RWPE1 (cell line): ENCODE measurements around the gene OSBPL9.
A peak's percentile ranks its signal among the peaks of the same experiment; 100 is the strongest.

Experiments used
- CTCF ChIA-PET: fragments of 350-600 bp; sonication (Branson Sonifier 250); formaldehyde crosslinking; extraction: SDS; loops from one replicate; lab custom pipeline; 2021; lab: Yijun Ruan, JAX
- POLR2A ChIA-PET: fragments of 400-600 bp; formaldehyde crosslinking; extraction: SDS; loops from one replicate; lab custom pipeline; 2020; ENCODE audit warnings: antibody characterized with exemption; ENCODE audit not compliant: low non-redundant PET; lab: Yijun Ruan, JAX
- DNase-seq: peaks from one replicate; pipeline ENCODE4 v3.0.0; 2012; ENCODE audit warnings: low spot score
- H3K27ac ChIP-seq: fragments of 450-650 bp; 2 replicates; pipeline ENCODE4 v1.5.1; 2017
- CTCF ChIP-seq: fragments of 450-650 bp; conservative IDR thresholded peaks from 2 replicates; pipeline ENCODE4 v1.5.1; 2017; ENCODE audit warnings: low read depth, mild to moderate bottlenecking

Gene OSBPL9

DNA sequence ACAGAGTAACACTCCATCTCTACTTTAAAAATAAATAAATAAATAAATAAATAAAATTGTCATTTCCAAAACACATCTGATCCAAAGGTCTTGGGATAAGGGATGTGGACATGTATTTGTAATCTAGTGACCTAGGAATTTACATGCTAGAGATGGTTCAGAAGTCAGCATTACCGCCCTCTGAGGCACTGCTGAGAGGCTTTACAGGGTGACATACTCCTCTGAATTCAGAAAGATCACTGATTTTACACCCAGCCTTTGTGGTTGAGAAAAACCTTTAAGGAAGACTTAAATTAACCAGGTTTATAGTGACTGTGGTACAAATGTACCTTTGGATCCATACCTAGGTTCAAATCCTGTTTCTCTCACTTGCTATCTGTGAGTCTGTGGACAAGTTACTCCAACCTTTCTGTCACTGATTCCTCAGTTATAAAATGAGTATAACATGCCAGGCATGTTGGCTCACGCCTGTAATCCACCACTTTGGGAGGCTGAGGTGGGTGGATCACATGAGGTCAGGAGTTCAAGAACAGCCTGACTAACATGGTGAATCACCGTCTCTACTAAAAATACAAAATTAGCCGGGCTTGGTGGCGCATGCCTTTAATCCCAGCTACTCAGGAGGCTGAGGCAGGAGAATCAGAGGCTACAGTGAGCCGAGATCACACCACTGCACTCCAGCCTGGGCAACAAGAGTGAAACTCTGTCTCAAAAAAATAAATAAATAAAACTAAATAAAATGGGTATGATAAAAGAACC is 20.1 kb downstream of the OSBPL9 start:
- peak overlapping the region; percentile 64 for H3K27ac ChIP-seq
- no peak for TF ChIP-seq CTCF
- ChIA-PET CTCF (no interaction called here), POLR2A (interaction anchor here (0.7 kb wide), 1 partner anchor 22 kb away, joined by 3 read pairs; no protein-coding TSS in a partner anchor)
- DNase-seq = peak; percentile 48

DNA sequence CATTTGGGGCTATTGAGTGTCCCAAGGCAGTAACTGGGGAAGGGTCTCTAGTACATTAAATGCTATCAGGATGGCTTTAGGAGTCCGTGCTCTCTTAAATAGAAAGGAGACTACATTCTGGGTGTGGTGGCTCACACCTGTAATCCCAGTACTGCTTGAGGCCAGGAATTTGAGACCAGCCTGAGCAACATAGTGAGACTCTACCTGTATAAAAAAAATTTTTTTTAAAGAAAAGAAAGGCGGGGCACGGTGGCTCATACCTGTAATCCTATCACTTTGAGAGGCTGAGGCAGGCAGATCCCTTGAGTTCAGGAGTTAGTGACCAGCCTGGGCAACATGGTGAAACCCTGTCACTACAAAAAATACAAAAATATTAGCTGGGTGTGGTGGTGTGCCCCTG is 21.5 kb downstream of the OSBPL9 start:
- ChIA-PET CTCF (no interaction called here), POLR2A (no interaction called here)
- no peak for DNase-seq
- TF ChIP-seq CTCF = no peak
- no peak overlapping the region for H3K27ac ChIP-seq

DNA sequence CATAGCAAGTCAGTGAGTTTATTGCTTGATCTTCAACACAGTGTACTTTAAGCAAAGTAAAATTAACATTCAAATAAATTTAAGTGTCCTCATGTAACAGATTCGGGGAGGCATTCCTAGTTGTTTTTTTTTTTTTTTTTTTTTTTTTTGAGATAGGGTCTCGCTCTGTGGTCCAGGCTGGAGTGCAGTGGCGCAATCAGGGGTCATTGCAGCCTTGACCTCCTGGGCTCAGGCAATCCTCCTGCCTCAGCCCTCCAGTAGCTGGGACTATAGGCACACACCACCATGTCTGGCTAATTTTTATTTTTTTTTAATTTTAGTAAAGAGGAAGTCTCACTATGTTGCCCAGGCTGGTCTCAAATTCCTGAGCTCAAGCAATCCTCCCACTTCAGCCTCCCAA is 22.8 kb downstream of the OSBPL9 start:
- TF ChIP-seq CTCF = no peak
- ChIA-PET CTCF (interaction anchor here (0.7 kb wide), 1 partner anchor 14 kb away, joined by 3 read pairs; no protein-coding TSS in a partner anchor), POLR2A (no interaction called here)
- no peak for DNase-seq
- H3K27ac ChIP-seq = no peak overlapping the region

- no peak for TF ChIP-seq CTCF
- no peak for DNase-seq
- ChIA-PET CTCF (no interaction called here), POLR2A (no interaction called here)
- H3K27ac ChIP-seq = no peak overlapping the region
Observed at GRCh38 chr1:51641096-51641495, 24.2 kb downstream of the OSBPL9 start.

DNA sequence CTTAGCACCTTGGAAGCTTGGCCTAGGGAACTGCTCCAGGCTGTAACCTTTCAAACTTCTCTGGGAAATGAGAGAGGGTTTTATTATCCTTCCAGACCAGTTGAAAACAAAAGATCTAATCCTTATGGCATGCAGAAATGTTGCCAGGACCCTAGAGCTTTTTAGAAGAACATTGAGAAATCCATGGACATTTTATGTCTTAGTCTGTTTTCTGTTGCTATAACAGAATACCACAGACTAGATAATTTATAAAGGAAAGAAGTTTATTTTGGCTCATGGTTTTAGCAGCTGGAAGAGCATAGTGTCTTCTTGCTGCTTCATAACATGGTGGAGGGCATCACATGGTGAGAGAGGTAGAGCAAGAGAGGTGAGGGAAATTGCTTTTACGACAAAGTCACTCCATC is 25.8 kb downstream of the OSBPL9 start:
- ChIA-PET CTCF (no interaction called here), POLR2A (no interaction called here)
- no peak for DNase-seq
- TF ChIP-seq CTCF = no peak
- H3K27ac ChIP-seq = no peak overlapping the region

GRCh38 chr1:51643362-51643761 is 26.5 kb downstream of the OSBPL9 start:
- CTCF ChIA-PET = no interaction called here
- no peak for TF ChIP-seq CTCF
- no peak for DNase-seq
- H3K27ac ChIP-seq = peak overlapping the region; percentile 88
- POLR2A ChIA-PET = no interaction called here
